Sigmoid colon (tissue), 3 donors: ENCODE data around the gene C1QTNF8.

Experiments
- CTCF ChIP-seq, 4 experiments: fragments of 450-650 bp in 3 of 4; fragments of 200-600 bp in 1 of 4; IDR thresholded peaks; one replicate each; pipeline ENCODE4 v1.5.1; 2016 to 2019; ENCODE audit warnings: antibody characterized with exemption in 4 of 4, mild to moderate bottlenecking in 3 of 4, moderate library complexity in 2 of 4
- POLR2A ChIP-seq, 2 donors: fragments of 450-650 bp; IDR thresholded peaks; one replicate each; pipeline ENCODE4 v1.6.1; 2016; ENCODE audit warnings: antibody characterized with exemption in 2 of 2, mild to moderate bottlenecking in 2 of 2, moderate library complexity in 2 of 2

DNA sequence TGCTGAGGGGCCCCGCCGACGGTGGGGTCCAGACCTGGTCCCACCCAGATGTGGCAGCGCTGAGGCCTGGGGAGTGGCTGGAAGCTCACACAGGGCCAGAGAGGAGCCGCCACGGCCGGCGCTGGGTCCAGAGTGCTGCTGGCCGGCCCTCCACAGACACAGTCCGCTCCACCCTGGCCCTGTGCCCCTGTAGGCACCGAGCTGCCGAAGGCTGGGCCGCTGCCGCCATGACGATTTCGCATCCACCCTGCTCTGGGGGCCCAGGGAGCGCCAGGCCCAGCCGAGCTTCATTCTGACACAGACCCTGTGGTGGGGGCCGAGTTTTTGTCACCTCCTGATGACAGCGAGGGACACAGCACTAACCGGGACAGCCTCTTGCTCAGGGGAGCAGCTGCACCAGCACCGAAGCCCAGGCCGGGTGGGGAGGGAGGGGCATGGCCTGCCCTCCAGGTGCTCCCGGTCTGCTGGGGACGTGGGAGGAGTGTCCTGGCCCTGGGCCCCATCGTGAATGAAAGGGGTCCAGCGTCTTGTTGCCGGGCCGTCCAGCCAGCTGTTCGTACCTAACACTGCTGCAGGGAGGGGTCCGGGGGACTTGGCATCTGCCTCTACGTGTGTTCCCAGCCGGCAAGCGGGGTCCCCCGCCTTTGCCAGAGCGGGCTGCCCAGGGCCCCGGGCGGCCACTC is 50.6 kb downstream of the C1QTNF8 start:
- TF ChIP-seq CTCF (IDR thresholded peaks at IDR 0.05) (no peak), POLR2A (IDR thresholded peaks at IDR 0.05) (no peak)
